BJ (cell line): Measurements from ENCODE around the gene NUDT15. TPM values are rescaled to one million over a fixed set of nuclear protein-coding genes. Genes with fewer than 3 reads are reported as not detected.

Experiments
- CTCF ChIA-PET: fragments of 350-600 bp; formaldehyde crosslinking; extraction: SDS; loops from one replicate; lab custom pipeline; 2021; ENCODE audit warnings: antibody characterized with exemption, inconsistent platforms; lab: Yijun Ruan, JAX
- POLR2A ChIA-PET: fragments of 300-600 bp; sonication (Branson Sonifier 250); formaldehyde crosslinking; extraction: SDS; loops from one replicate; lab custom pipeline; 2021; ENCODE audit warnings: antibody characterized with exemption; lab: Charles Lee
- DNase-seq: peaks from one replicate; pipeline ENCODE4 v3.0.0-alpha.2; 2011; ENCODE audit warnings: low read depth
- H3K27me3 ChIP-seq: 2 replicates; pipeline ENCODE4 v1.6.0; 2011; ENCODE audit warnings: low read length; ENCODE audit not compliant: control insufficient read depth, insufficient read depth
- H3K36me3 ChIP-seq: 2 replicates; pipeline ENCODE4 v1.5.1; 2011; ENCODE audit warnings: low read length; ENCODE audit not compliant: control insufficient read depth, insufficient read depth
- H3K4me3 ChIP-seq: 2 replicates; pipeline ENCODE4 v1.5.1; 2011; ENCODE audit warnings: low read depth, mild to moderate bottlenecking, control low read depth, low read length
- polyA plus RNA-seq: library from polyadenylated mRNA; depleted of rRNA; stranded (reverse); fragments of >200 nt; gene quantifications from 2 replicates; pipeline ENCODE4 v1.2.3, GENCODE V29; 2011
- TF ChIP-seq, protein P1 (sequence below): IDR thresholded peaks from 2 replicates; pipeline ENCODE4 v1.5.1; 2011; ENCODE audit warnings: low read depth, mild to moderate bottlenecking, control low read depth, inconsistent platforms, low read length, moderate library complexity; ENCODE audit not compliant: insufficient read depth

The NUDT15 gene
- polyA plus RNA-seq, 1 experiment = 8.2 TPM

GRCh38 chr13:48040049-48040448 is 2.5 kb downstream of the NUDT15 start:
- Histone ChIP-seq H3K27me3 (no peaks in the 10 kb centered on the region), H3K4me3 (no peak overlapping the region), H3K36me3 (peaks cover 1% of the 10 kb centered on the region; the same call in 1 of the 2 replicates)
- ChIA-PET POLR2A (no interaction called here), CTCF (interaction anchor here (1.0 kb wide), 1 partner anchor 729 kb away, joined by 3 read pairs; no protein-coding TSS in a partner anchor)
- no peak for DNase-seq
- TF ChIP-seq, protein P1, sequence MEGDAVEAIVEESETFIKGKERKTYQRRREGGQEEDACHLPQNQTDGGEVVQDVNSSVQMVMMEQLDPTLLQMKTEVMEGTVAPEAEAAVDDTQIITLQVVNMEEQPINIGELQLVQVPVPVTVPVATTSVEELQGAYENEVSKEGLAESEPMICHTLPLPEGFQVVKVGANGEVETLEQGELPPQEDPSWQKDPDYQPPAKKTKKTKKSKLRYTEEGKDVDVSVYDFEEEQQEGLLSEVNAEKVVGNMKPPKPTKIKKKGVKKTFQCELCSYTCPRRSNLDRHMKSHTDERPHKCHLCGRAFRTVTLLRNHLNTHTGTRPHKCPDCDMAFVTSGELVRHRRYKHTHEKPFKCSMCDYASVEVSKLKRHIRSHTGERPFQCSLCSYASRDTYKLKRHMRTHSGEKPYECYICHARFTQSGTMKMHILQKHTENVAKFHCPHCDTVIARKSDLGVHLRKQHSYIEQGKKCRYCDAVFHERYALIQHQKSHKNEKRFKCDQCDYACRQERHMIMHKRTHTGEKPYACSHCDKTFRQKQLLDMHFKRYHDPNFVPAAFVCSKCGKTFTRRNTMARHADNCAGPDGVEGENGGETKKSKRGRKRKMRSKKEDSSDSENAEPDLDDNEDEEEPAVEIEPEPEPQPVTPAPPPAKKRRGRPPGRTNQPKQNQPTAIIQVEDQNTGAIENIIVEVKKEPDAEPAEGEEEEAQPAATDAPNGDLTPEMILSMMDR = no peak

GRCh38 chr13:48040896-48041295 is 3.4 kb downstream of the NUDT15 start:
- TF ChIP-seq, protein P1 = no peak
- POLR2A ChIA-PET = no interaction called here
- CTCF ChIA-PET = interaction anchor here (1.0 kb wide), 1 partner anchor 728 kb away, joined by 3 read pairs; no protein-coding TSS in a partner anchor
- no peak for DNase-seq
- H3K36me3 ChIP-seq = peaks cover under 1% of the 10 kb centered on the region; the same call in 1 of the 2 replicates
- H3K4me3 ChIP-seq = no peak overlapping the region
- H3K27me3 ChIP-seq = no peaks in the 10 kb centered on the region

DNA sequence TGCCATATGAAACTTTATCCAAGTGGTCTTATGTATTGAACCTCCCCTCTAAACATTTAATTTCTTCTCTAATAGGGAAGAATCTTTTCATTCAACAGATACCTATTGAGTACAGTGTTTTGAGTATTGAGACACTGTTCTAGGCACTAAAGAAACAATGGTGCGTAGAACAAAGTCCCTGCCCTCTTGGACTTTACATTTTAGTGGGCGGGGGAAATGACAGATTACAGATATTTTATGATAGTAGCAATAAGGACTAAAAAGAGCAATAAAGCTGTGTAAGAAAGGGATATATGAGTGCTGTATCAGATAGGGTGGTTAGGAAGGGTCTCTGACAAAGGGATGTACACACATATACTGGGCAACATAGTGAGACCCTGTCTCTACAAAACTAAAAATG is 5.4 kb downstream of the NUDT15 start:
- Histone ChIP-seq H3K27me3 (no peaks in the 10 kb centered on the region), H3K36me3 (no peaks in the 10 kb centered on the region), H3K4me3 (no peak overlapping the region)
- DNase-seq = no peak
- ChIA-PET POLR2A (no interaction called here), CTCF (no interaction called here)
- TF ChIP-seq, protein P1 = no peak

DNA sequence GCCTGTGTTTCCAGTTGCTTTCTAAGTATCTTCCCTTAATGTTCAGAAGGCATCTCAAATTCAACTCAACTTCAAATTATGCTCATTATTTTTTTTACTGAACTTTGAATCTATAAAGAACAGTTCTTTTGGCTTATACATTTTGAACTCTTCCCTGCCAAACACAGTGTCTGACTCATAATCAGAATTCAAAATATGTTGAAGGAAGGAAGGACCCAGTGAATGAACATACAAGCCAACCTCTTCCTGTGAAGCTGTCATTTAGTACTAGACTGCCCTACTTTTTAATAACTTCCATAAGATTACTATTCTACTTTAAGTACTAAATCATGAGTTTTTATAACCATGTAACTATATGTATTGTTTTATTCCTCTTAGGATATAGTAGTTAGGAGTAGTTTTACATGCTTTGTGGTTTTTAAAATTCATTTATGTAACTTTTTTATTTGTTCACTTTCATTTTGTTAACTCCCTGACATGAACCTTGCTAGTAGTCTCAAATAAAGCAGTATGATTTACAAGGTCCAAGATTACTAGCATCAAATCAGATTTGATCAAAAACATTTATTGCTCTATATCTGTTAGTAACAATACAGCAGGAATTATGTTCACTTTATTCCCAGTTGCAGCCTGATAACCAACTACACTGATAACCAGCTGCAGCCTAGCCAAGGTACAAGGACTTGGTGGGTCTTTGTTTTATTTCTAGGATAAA is 6.4 kb downstream of the NUDT15 start:
- no peaks in the 10 kb centered on the region for H3K36me3 ChIP-seq
- no peak overlapping the region for H3K4me3 ChIP-seq
- TF ChIP-seq, protein P1 = no peak
- CTCF ChIA-PET = no interaction called here
- peak; percentile 21 for DNase-seq
- no peaks in the 10 kb centered on the region for H3K27me3 ChIP-seq
- POLR2A ChIA-PET = interaction anchor here (0.6 to 0.7 kb wide), 2 partner anchors 342 to 1685 kb away, joined by 3 to 4 read pairs; no protein-coding TSS in a partner anchor

- TF ChIP-seq, protein P1 = no peak
- Histone ChIP-seq H3K4me3 (no peak overlapping the region), H3K27me3 (no peaks in the 10 kb centered on the region), H3K36me3 (no peaks in the 10 kb centered on the region; the same call in 1 of the 2 replicates)
- ChIA-PET CTCF (interaction anchor here (4.7 kb wide), 1 partner anchor 13 kb away, joined by 38 read pairs; the partner anchor contains the start of gene NUDT15), POLR2A (no interaction called here)
- no peak for DNase-seq
These were observed 13.0 kb downstream of the NUDT15 start for GRCh38 chr13:48050550-48050949.
